Osteocyte (in vitro differentiated cells): ENCODE data around the gene CNPPD1. TPM values are rescaled to one million over a fixed set of nuclear protein-coding genes. Genes with fewer than 3 reads are reported as not detected.
A peak's percentile ranks its signal among the peaks of the same experiment; 100 is the strongest.

Experiments used
- DNase-seq: peaks from one replicate; pipeline ENCODE4 v3.0.0; 2021; ENCODE audit warnings: mixed read lengths; ENCODE audit not compliant: unreplicated experiment; ENCODE audit errors: extremely low spot score
- H3K27ac Mint-ChIP-seq: one replicate; pipeline ENCODE4 v1.8.0; 2021; ENCODE audit warnings: mild to moderate bottlenecking, mixed read lengths; ENCODE audit not compliant: unreplicated experiment
- H3K27me3 Mint-ChIP-seq: one replicate; pipeline ENCODE4 v1.8.0; 2021; ENCODE audit warnings: mixed read lengths; ENCODE audit not compliant: unreplicated experiment
- H3K36me3 Mint-ChIP-seq: one replicate; pipeline ENCODE4 v1.8.0; 2021; ENCODE audit warnings: mixed read lengths; ENCODE audit not compliant: unreplicated experiment
- H3K4me1 Mint-ChIP-seq: one replicate; pipeline ENCODE4 v1.8.0; 2021; ENCODE audit warnings: mixed read lengths; ENCODE audit not compliant: unreplicated experiment
- H3K4me3 Mint-ChIP-seq: one replicate; pipeline ENCODE4 v1.8.0; 2021; ENCODE audit warnings: mild to moderate bottlenecking, moderate library complexity, mixed read lengths; ENCODE audit not compliant: unreplicated experiment
- H3K9me3 Mint-ChIP-seq: one replicate; pipeline ENCODE4 v1.8.0; 2021; ENCODE audit warnings: mixed read lengths; ENCODE audit not compliant: unreplicated experiment
- total RNA-seq: library from RNA; stranded (reverse); gene quantifications from 2 replicates; pipeline ENCODE4 v1.2.1, GENCODE V29; 2021
- TF ChIP-seq, protein P1 (sequence below): fragments of 200-600 bp; sonication (generic); IDR thresholded peaks from 2 replicates; pipeline ENCODE4 v1.5.0; 2021; ENCODE audit warnings: antibody characterized with exemption, mild to moderate bottlenecking, moderate library complexity

The CNPPD1 gene
- total RNA-seq, 1 donor from 2014 or later, result 45.7 TPM

DNA sequence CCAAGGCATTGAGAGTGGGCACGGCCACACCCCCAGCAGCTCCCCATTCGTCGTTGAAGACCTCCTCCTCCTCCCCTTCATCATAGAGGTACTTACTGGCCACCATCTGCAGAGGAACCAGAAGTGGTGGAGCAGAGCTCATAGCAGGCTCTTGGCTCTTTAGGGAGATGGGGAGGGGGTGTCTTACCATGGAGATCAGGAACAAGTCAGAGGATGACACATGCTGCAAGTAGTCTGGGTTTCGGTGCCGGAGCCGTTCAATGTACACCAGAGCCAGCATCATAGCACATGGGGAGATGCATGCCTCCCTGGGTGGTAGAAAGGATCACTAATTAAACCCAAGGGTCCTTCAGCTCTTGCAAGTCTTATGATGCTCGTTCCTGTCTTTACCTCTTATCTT lies 1.9 kb downstream of the CNPPD1 start:
- Mint-ChIP-seq H3K27me3 (no peaks in the 10 kb centered on the region), H3K4me3 (peak overlapping the region; percentile 3)
- TF ChIP-seq, protein P1, sequence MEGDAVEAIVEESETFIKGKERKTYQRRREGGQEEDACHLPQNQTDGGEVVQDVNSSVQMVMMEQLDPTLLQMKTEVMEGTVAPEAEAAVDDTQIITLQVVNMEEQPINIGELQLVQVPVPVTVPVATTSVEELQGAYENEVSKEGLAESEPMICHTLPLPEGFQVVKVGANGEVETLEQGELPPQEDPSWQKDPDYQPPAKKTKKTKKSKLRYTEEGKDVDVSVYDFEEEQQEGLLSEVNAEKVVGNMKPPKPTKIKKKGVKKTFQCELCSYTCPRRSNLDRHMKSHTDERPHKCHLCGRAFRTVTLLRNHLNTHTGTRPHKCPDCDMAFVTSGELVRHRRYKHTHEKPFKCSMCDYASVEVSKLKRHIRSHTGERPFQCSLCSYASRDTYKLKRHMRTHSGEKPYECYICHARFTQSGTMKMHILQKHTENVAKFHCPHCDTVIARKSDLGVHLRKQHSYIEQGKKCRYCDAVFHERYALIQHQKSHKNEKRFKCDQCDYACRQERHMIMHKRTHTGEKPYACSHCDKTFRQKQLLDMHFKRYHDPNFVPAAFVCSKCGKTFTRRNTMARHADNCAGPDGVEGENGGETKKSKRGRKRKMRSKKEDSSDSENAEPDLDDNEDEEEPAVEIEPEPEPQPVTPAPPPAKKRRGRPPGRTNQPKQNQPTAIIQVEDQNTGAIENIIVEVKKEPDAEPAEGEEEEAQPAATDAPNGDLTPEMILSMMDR, result no peak

DNA sequence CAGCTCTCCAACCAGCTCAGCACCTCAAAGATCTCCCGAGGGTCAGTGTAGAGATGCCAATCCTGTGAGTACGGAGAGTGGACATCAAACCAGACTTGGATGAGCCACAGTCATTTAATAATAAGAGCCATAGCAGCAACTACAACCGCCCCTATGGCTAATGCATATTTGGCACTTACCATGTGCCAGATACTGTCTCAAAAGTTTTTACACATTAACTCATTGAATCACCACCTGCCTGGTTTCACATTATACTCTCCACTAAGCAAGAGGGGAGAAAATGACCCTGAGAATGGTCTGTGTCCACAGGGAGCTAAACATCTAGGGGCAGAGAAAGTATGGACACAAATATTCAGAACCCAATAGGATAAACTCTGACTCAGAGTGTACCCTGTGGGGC lies 2.6 kb downstream of the CNPPD1 start:
- Mint-ChIP-seq H3K4me3 (no peak overlapping the region), H3K27me3 (no peaks in the 10 kb centered on the region), H3K36me3 (peaks cover 15% of the 10 kb centered on the region), H3K4me1 (peaks cover 29% of the 10 kb centered on the region), H3K9me3 (no peaks in the 10 kb centered on the region), H3K27ac (no peak overlapping the region)
- TF ChIP-seq, protein P1, result no peak
- no peak for DNase-seq

More for the DNA sequence above, 1.9 kb downstream of the CNPPD1 start:
- Mint-ChIP-seq H3K27ac (no peak overlapping the region), H3K4me1 (peaks cover 32% of the 10 kb centered on the region), H3K36me3 (peaks cover 16% of the 10 kb centered on the region), H3K9me3 (no peaks in the 10 kb centered on the region)
- DNase-seq, result no peak

DNA sequence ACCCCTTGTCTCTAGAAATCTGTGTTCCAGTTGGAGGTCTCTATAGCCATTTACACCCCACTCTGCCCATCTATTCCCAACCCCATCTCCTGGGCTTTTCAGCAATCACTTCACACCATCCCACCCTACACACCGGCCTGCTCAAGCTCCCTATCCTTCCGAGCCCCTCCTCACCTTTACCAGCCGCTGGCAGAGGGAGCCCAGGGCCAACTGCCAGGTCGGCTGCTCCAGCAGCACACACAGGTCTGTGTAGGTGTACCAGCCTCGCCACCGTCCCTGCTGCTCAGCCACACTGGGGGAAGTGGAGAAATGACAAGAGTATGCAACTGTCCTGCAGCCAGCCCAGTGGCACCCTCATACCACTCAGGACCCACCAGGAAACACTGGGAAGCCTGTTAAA lies 3.5 kb downstream of the CNPPD1 start:
- H3K36me3 Mint-ChIP-seq, result peaks cover 15% of the 10 kb centered on the region
- H3K27ac Mint-ChIP-seq, result no peak overlapping the region

DNA sequence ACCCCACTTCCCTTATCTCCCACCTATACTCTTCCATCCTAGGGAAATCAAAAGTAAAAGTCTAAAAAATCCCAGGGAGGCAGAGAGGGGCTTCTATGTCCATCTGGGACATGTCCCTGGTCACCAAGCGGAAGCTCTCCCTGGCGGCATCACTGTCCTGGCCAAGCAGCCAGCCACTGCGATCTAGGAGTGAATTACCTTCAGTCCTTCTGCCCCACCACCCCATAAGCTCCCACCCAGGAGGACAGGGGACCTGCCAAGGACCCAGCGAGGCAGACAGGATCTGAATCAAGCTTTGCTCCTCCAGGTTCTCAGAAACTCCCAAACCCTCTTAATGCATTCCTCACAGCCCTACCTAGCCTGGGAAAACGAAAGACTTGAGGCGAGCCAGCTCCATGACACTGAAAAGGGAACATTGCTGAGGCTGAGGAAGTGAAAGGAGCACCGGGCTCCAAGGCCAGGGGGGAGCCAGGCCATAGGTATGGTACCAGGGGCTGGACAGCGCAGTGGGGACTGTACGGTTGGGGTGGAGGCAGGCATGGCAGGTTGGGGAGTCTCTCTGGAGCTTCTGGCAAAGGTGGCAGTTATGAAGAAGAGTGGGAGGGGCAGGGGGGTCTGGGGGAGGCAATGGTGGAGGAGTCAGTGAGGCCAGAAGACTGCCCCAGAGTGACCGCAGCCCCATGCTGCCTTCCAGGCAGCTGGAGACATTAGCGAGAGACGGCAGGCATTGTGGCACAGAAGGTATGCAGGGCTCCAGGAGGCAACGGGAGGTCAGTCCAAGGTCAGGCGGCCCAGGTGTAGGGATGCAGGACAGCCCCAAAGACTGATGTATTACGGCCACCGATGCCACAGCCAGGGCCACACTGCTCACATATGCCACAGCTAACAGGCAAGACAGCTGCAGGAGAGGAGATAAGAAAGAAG lies 4.2 kb downstream of the CNPPD1 start:
- Mint-ChIP-seq H3K4me3 (no peak overlapping the region), H3K27ac (peak overlapping the region; percentile 77), H3K9me3 (no peaks in the 10 kb centered on the region), H3K4me1 (peaks cover 23% of the 10 kb centered on the region), H3K36me3 (peaks cover 15% of the 10 kb centered on the region), H3K27me3 (no peaks in the 10 kb centered on the region)
- TF ChIP-seq, protein P1, result no peak
- no peak for DNase-seq

More for the DNA sequence above, 3.5 kb downstream of the CNPPD1 start:
- TF ChIP-seq, protein P1, result no peak
- H3K9me3 Mint-ChIP-seq, result no peaks in the 10 kb centered on the region
- H3K27me3 Mint-ChIP-seq, result no peaks in the 10 kb centered on the region
- H3K4me3 Mint-ChIP-seq, result no peak overlapping the region
- no peak for DNase-seq
- peaks cover 25% of the 10 kb centered on the region for H3K4me1 Mint-ChIP-seq

DNA sequence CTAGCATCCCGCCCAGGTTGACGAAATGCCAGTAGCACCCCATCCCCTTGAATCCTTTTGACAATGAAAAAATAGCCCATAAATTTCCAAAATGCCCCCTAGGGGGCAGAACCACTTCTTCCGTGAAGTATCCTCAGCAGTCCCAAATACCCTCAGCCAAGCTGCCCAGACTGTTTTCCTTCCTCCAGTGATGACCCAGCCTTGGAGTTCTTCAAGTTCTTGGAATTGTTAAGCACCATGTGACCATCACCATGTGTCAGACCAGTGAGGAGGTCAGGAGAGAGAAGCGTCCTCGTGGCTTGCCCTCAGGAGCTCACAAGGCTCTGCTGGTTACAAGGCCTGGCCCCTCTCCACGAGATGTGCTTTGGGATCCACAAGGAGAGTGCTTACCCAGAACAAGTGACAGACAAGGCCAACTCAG lies 5.5 kb downstream of the CNPPD1 start:
- TF ChIP-seq, protein P1, result peak; percentile 78
- Mint-ChIP-seq H3K36me3 (peaks cover 15% of the 10 kb centered on the region), H3K27ac (peak overlapping the region; percentile 77), H3K9me3 (no peaks in the 10 kb centered on the region), H3K4me3 (no peak overlapping the region), H3K4me1 (peaks cover 19% of the 10 kb centered on the region), H3K27me3 (no peaks in the 10 kb centered on the region)
- no peak for DNase-seq
